Prostate gland (tissue), 2 donors: Measurements from ENCODE around the gene ZNF831.

Source experiments
- CTCF ChIP-seq, 4 experiments: fragments of 200-600 bp in 2 of 4; fragments of 450-650 bp in 2 of 4; sonication (generic) in 2 of 4; IDR thresholded peaks; 1 replicate in 3 of 4; 2 replicates in 1 of 4; pipeline ENCODE4 v1.5.1; 2016 to 2019; ENCODE audit warnings: antibody characterized with exemption in 4 of 4, mild to moderate bottlenecking in 2 of 4, moderate library complexity in 2 of 4
- POLR2A ChIP-seq: fragments of 450-650 bp; IDR thresholded peaks from one replicate; pipeline ENCODE4 v1.6.1; 2016; ENCODE audit warnings: antibody characterized with exemption, mild to moderate bottlenecking
- POLR2AphosphoS5 ChIP-seq: sonication (generic); formaldehyde crosslinking; IDR thresholded peaks from one replicate; pipeline ENCODE4 v1.6.1; 2017; ENCODE audit warnings: antibody characterized with exemption

GRCh38 chr20:59125332-59125731 is 38.3 kb upstream of the ZNF831 start:
- no peak for TF ChIP-seq POLR2AphosphoS5
- no peak for TF ChIP-seq CTCF (IDR thresholded peaks at IDR 0.05)
- TF ChIP-seq POLR2A: no peak
